Lung microvascular endothelial cell (primary cell): ENCODE results near the gene STAC3. TPM values are rescaled to one million over a fixed set of nuclear protein-coding genes. Genes with fewer than 3 reads are reported as not detected.

Experiments
- DNase-seq, 2 donors: peaks; one replicate each; pipeline versions ENCODE4 v3.0.0 to v3.0.0-alpha.2; 2010; ENCODE audit warnings: low read depth in 2 of 2
- total RNA-seq: library from RNA; depleted of rRNA; stranded (reverse); fragments of >200 nt; gene quantifications from 2 replicates; pipeline ENCODE4 v1.2.1, GENCODE V29; 2014

The STAC3 gene
- total RNA-seq, 1 donor from 2014 or later: 0.40 TPM

DNA sequence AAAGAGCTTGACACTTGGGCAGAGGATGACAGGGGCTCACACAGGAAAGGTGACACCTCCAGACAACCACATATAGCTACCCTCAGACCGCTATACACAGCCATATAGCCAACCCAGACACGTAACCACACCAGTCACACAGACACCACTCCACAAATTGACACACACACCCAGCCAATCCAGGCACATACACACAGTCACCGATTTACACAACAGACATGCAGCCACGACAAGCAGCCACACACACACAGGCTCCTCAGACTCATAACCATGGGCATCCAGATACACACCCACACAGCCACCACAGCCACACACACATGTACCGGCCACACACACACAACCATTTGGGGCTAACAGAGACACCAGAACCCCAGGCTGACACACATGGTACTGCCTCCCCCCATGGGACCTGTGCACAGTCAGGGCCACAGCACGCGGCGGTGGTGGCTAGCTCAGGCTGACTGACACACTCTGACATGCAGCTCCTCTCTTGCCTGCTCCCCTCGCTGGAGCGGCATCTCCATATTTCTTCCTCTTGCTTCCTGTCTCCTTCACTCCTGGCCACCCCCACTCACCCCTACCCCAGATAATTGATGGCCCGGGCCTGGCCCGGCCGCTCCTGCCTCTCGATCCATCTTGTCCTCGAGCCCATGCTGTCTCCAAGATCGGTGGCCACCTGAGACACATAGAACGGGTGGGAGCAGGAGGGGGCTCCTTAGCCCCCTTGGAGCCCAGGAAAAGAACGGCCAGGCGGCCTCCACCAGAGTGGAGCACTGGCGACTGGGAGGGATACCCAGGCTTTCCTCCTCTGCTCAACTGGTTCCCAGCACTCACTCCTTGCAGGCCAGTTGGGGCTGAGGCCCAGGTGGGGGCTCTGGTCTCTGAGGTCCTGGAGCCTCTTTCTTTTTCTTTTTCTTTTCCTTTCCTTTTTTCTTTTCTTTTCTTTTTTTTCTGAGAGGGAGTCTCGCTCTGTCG is 27.5 kb downstream of the STAC3 start:
- no peak for DNase-seq

DNA sequence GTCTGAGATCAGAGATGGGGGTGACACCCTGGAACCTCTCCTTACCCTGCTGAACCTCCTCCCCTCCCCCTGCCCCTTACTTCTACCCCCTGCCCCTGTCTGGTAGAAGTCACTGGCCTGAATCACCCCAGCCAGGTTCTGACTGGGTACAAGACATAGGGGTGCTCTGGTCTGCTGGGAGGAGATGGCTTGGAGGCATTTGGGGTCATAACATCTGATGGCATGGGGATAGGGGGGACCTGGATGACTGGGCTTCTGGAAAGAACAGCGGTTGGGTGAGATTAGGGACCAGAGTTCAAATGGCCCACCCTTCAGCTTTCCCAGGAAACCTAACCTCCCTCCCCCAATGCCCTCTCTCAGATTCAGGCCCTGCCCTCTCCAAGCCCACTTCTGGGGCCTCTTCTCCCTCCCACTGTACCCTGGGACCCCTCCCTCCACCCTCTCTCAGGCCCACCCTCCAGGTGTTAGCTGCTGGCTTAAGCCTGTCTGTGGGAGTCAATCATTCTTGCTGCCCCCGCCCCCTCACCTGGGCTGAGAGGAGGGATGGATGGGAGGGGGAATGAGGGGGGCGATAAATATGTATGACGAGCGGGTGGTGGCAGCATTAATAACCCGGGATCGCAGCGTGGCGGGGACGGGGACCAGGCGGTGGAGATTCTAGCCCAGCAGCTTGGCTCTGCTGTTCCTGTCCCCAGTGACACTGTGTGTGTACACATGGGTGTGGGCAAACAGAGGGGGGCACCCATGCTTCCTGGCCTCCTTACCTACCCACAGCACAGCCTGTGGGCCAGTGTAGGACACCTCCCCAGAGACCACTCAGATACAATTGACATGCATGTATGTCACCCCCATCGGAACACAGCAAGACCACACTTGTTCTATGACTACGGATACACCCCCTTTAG is 28.4 kb downstream of the STAC3 start:
- DNase-seq: no peak

- no peak for DNase-seq
Observed at GRCh38 chr12:57221169-57221917, 29.6 kb downstream of the STAC3 start.

GRCh38 chr12:57220770-57221168 is 30.2 kb downstream of the STAC3 start:
- DNase-seq: no peak

- no peak for DNase-seq
Observed at GRCh38 chr12:57219993-57220754, 30.8 kb downstream of the STAC3 start.

- no peak for DNase-seq
Observed at GRCh38 chr12:57219205-57219992, 31.6 kb downstream of the STAC3 start.

DNA sequence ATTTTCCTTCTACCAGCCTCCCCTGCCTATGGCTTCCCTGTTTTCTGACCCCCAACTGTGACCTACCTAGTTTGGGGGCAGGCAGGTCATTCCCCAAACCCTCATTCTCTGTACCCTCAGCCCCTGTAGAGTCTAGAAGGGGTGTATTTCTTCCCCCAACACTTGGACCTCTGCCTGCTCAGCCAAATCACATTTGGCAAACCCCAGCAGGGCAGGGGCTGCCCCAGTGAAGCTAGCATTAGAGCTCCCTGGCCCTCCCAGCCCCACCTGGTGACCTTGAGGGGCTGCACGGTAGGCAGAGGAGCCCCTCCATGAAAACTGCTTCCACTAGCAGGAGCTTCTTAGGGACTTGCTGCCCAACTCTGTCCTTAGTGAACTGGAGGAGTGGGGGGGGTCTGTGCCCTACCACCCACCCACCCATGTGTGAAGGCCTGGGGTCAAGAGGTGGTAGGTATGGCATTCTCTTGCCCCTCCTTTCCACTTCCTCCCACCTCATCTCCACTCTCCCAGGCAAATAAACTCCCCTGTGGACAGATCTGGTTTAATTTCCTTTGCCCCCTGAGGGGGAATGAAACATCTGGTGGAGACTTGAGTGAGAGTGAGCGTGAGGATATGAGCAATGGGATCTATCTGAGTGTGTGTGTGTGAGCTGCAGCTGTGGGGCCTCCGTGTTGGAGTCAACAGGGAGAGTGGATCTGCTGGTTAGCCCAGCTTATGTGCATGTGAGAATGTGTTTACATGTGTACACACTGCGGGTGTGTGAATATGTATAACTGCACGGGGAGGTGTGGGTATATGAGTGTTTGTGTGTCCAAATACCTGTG is 32.7 kb downstream of the STAC3 start:
- DNase-seq: no peak

DNA sequence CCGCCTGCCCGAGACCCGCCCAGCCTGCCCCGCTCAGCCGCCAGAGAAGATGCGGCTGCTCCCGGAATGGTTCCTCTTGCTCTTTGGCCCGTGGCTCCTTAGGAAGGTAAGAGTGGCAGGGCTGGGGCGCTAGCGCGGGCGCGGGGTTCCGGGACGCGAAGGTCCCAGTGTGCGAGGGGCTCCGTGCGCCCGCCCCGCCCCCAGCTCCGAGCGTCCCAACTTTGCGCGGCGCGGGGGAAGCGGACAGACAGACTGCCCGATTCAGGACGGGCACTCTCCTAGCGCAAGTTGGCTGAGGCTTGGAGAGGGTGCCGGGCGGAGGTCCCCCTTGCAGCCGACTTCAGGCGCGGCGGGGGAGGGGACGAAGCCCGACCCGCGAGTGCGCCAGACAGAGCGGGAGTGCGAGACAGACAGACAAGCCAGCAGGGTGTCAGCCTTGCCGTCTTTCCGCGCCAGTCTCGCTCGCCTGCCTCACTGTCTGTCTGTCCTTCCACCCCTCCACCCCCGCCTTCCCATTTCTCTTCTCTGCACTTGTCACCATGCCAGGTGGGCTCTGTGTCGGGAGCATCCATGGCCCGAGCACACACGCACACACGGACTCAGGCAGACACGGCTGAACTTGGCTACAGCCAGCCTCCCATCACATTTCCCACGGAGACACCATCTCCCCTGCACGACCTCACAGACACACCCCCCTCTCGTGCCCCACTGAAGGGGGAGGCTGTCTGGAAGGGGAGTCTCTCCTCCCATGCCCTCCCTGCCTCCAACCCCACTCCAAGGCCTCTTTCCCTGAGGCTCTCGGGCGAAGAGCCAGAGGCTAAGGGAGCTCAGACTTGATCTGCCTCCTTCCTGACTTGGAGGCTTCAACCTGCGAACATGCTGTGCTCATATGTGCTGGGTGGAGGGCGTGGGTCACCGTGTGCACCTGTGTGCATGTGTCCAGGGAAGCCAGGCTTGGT is 33.8 kb downstream of the STAC3 start:
- DNase-seq: no peak

DNA sequence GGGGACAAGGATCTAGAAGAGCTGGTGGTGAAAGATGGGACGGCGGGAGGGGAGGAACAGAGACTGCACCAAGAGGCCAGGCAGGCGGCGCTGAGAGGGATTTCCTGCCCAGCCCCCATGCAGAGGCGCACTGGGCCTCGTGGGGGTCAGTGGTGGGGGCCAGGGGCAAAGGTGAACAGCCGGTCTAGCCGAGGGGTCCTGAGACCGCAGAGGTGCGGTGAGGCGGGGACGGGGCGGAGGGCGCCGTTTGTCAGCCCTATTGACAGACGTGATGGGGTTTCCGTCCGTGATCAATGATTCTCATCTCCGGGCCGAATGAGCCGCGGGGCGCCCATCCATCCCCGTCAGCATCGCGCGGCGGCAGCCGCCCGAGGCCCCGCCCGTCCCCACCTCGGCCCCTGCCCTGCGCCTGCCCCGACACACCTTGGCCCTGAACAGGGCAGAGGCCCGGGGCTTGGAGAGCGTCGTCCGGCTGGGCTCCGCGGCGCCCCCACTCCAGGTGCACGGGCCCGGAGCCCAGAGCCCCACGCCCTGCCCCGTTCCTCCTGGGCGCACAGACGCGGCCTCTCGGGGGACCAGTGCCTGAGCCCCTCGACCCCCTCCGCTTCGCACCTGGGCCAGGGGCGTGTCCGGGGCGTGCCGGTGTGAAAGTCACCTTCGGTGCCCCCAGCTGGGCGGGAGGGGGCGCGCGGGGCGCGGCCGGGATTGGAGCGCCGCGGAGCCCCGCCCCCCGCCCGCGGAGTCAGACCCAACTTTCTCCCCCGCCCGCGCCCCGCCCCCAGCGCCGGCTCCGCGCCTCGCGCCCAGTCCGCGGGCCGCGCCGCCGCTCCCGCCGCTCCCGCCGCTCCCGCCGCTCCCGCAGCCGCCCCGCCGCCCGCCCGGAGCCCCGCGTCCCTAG is 34.7 kb downstream of the STAC3 start, which contains the start of gene NXPH4:
NXPH4 (plus strand) TSS at position 781 of the 898 bp plus-strand sequence. CDS start 176 bp downstream, outside the sequence.
- DNase-seq: no peak

DNA sequence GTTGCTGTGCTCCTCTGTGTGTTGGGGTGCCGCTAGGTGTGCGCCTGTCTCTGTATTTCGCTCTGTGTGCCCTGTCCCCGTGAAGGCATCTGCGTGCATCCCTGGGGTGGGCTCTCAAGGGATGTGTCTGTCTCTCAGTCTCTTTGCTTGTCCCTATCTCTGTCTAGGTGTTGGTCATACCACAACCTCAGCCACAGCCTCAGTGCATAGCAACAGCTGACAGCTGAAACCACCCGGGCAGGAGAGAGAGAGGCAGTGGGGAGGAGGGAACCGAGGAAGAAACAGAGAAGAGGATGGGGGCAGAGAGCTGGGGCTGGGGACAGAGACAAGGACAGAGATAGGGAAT is 35.3 kb downstream of the STAC3 start:
- no peak for DNase-seq

- no peak for DNase-seq
Observed at GRCh38 chr12:57215065-57215464, 35.9 kb downstream of the STAC3 start.

GRCh38 chr12:57214398-57214781 is 36.6 kb downstream of the STAC3 start:
- DNase-seq: peak; percentile 61 to 72

GRCh38 chr12:57213763-57214397 is 37.1 kb downstream of the STAC3 start:
- DNase-seq: no peak

GRCh38 chr12:57213058-57213715 is 37.8 kb downstream of the STAC3 start:
- peak; percentile 88 to 89 for DNase-seq

DNA sequence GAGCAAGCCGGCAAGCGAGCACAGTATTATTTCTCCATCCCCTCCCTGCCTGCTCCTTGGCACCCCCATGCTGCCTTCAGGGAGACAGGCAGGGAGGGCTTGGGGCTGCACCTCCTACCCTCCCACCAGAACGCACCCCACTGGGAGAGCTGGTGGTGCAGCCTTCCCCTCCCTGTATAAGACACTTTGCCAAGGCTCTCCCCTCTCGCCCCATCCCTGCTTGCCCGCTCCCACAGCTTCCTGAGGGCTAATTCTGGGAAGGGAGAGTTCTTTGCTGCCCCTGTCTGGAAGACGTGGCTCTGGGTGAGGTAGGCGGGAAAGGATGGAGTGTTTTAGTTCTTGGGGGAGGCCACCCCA is 38.3 kb downstream of the STAC3 start:
- no peak for DNase-seq
